ENCODE measurements around the gene ZNF787. TPM values are rescaled to one million over a fixed set of nuclear protein-coding genes. Genes with fewer than 3 reads are reported as not detected.

Gene ZNF787
- total RNA-seq, 1 experiment from 2014 or later, result 54.6 TPM

- no peaks in the 10 kb centered on the region for H3K9me3 ChIP-seq (ENCODE audit: control insufficient read depth, low read depth, low read length)
- H3K14ac ChIP-seq (ENCODE audit: insufficient read depth, low read length), result no peak overlapping the region
- no peak overlapping the region for H3K4ac ChIP-seq (ENCODE audit: low read depth, low read length)
- no peak overlapping the region for H3T11ph ChIP-seq (ENCODE audit: low read length)
- no peak overlapping the region for H3K18ac ChIP-seq (ENCODE audit: insufficient read length, low read depth, low read length)
- H3K36me3 Mint-ChIP-seq (ENCODE audit: insufficient read depth in 1 of 3, low read depth in 3 of 3), result peaks cover 21 to 28% (median 27%) of the 10 kb centered on the region in 3 experiments
- H3K79me1 ChIP-seq (ENCODE audit: insufficient read depth, low read depth, low read length, poor library complexity, severe bottlenecking), result no peaks in the 10 kb centered on the region
- H2BK15ac ChIP-seq (ENCODE audit: low read depth, low read length), result no peak overlapping the region
- H2BK120ac ChIP-seq (ENCODE audit: low read depth, low read length, poor library complexity, severe bottlenecking), result no peak overlapping the region
- peaks cover 19 to 20% of the 10 kb centered on the region in 2 experiments for H3K4me1 Mint-ChIP-seq
- H3K4me1 ChIP-seq (ENCODE audit: insufficient read depth, low read length), result peaks cover 2% of the 10 kb centered on the region; the same call in 1 of the 2 replicates
- no peak overlapping the region for H3K9ac ChIP-seq (ENCODE audit: extremely low read depth, insufficient read length, low read length)
- H3K23me2 ChIP-seq (ENCODE audit: insufficient read length, low read depth, low read length, poor library complexity, severe bottlenecking), result no peaks in the 10 kb centered on the region
- no peak overlapping the region for H3K4me3 Mint-ChIP-seq
- H2BK12ac ChIP-seq (ENCODE audit: insufficient read length, low read depth, low read length), result no peak overlapping the region
- no peak overlapping the region for H2AK5ac ChIP-seq (ENCODE audit: insufficient read length, low read length)
- H3K4me2 ChIP-seq (ENCODE audit: insufficient read depth, insufficient read length, low read length), result no peak overlapping the region
- no peak for DNase-seq
- H3K27me3 Mint-ChIP-seq (ENCODE audit: low read depth), result no peaks in the 10 kb centered on the region
- H4K91ac ChIP-seq (ENCODE audit: insufficient read length, low read depth, low read length), result no peak overlapping the region
- no CpG with 5 or more reads among the region's 11 CpGs for WGBS (ENCODE audit: extremely low coverage, insufficient read length, low lambda C conversion rate)
- H3K27ac ChIP-seq (ENCODE audit: insufficient read length, low read depth, low read length), result no peak overlapping the region
- no peak overlapping the region for H4K5ac ChIP-seq (ENCODE audit: insufficient read length, low read depth, low read length)
- no peak overlapping the region for H3K56ac ChIP-seq (ENCODE audit: insufficient read length, low read depth, low read length)
- H2BK20ac ChIP-seq (ENCODE audit: low read depth, low read length, poor library complexity, severe bottlenecking), result no peak overlapping the region
- no peak for TF ChIP-seq CTCF (conservative IDR thresholded peaks at IDR 0.05)
- H3K27me3 ChIP-seq (ENCODE audit: insufficient read depth, low read length), result no peaks in the 10 kb centered on the region
- peak overlapping the region in 1 of 3 experiments; percentile 64; a peak in 1 of 7 replicates for H3K27ac Mint-ChIP-seq
- H4K8ac ChIP-seq (replicated peaks; ENCODE audit: insufficient read length, low read depth, low read length), result no peak overlapping the region
- no peaks in the 10 kb centered on the region for H3K79me2 ChIP-seq (ENCODE audit: insufficient read depth, low read length)
- no peak overlapping the region for H2BK5ac ChIP-seq (ENCODE audit: insufficient read length, low read length)
- H3K9me3 Mint-ChIP-seq, result no peaks in the 10 kb centered on the region; a peak in 2 of 5 replicates
- H2AFZ ChIP-seq (ENCODE audit: low read length), result no peak overlapping the region
- no peak overlapping the region for H3K23ac ChIP-seq (ENCODE audit: insufficient read length, low read depth, low read length)
- no peaks in the 10 kb centered on the region for H4K20me1 ChIP-seq (ENCODE audit: control insufficient read depth, insufficient read depth, insufficient read length)
Observed at GRCh38 chr19:56156768-56157167, 35.7 kb upstream of the ZNF787 start.
